ENCODE results near the gene NUBPL. TPM values are rescaled to one million over a fixed set of nuclear protein-coding genes. Genes with fewer than 3 reads are reported as not detected.
A peak's percentile ranks its signal among the peaks of the same experiment; 100 is the strongest.

The NUBPL gene
- polyA plus RNA-seq, 2 of the 4 experiments (the other 2 are of a cell fraction), result 7.6 to 14.1 TPM

GRCh38 chr14:31827325-31827724, 266.1 kb downstream of the NUBPL start:
- Histone ChIP-seq H3K9me3 (no peaks in the 10 kb centered on the region), H3K4me1 (peaks cover 4% of the 10 kb centered on the region; the same call in 1 of the 3 replicates), H3K4me2 (no peak overlapping the region), H3K27ac (no peak overlapping the region), H3K4me3 (no peak overlapping the region)
- ATAC-seq, result no peak
- POLR2A ChIA-PET, result no interaction called here
- no peak for FAIRE-seq
- CTCF ChIA-PET, result interaction anchor here (0.6 to 1.1 kb wide), 4 partner anchors 29 to 556 kb away, joined by 3 to 4 read pairs (median 4); no protein-coding TSS in a partner anchor
- no peak for DNase-seq (ENCODE audit: low read depth in 1 of 2, low spot score in 1 of 2)
- TF ChIP-seq FOSB (CRISPR knock-in tag; IDR thresholded peaks at IDR 0.05) (no peak), PBX3 (IDR thresholded peaks at IDR 0.05) (no peak), PHF8 (IDR thresholded peaks at IDR 0.05; ENCODE audit: borderline replicate concordance, low read depth) (no peak), MYC (IDR thresholded peaks at IDR 0.05; ENCODE audit: borderline replicate concordance, low read length) (no peak), TFCP2L1 (CRISPR knock-in tag; IDR thresholded peaks at IDR 0.05) (no peak), CBX2 (IDR thresholded peaks at IDR 0.05; ENCODE audit: borderline replicate concordance, low read depth) (no peak), MAFK (IDR thresholded peaks at IDR 0.05; ENCODE audit: partially characterized antibody) (no peak), ESRRA (IDR thresholded peaks at IDR 0.05; ENCODE audit: borderline replicate concordance, low read length) (no peak), HDAC2 (IDR thresholded peaks at IDR 0.05) (no peak), MAX (IDR thresholded peaks at IDR 0.05) (no peak), SREBF2 (IDR thresholded peaks at IDR 0.05) (no peak), RCOR1 (IDR thresholded peaks at IDR 0.05; ENCODE audit: low read depth, low read length) (no peak), RAD21 (conservative IDR thresholded peaks at IDR 0.05 in 1 of 2, IDR thresholded peaks at IDR 0.05 in 1 of 2) (no peak)

GRCh38 chr14:31828946-31829868, 268.0 kb downstream of the NUBPL start:
- FAIRE-seq (no peak), DNase-seq (ENCODE audit: low read depth in 1 of 2, low spot score in 1 of 2) (peak in 1 of 2 experiments; percentile 20), ATAC-seq (no peak)
- no peak overlapping the region for H3K27ac ChIP-seq
- H3K4me1 ChIP-seq, result peaks cover 4% of the 10 kb centered on the region; the same call in 1 of the 3 replicates
- no peaks in the 10 kb centered on the region for H3K9me3 ChIP-seq
- ChIA-PET CTCF (interaction anchor here (0.5 to 0.7 kb wide), 3 partner anchors 23 to 448 kb away, joined by 3 to 5 read pairs (median 3); no protein-coding TSS in a partner anchor), POLR2A (interaction anchor here (0.7 kb wide), 1 partner anchor 98 kb away, joined by 4 read pairs; no protein-coding TSS in a partner anchor)
- no peak overlapping the region for H3K4me2 ChIP-seq
- 44% methylated on average over 3 of the region's 3 CpGs for WGBS (ENCODE audit: missing lambda C conversion rate)
- H3K4me3 ChIP-seq, result no peak overlapping the region
- no peak for TF ChIP-seq RARB (CRISPR knock-in tag; IDR thresholded peaks at IDR 0.05)
- TF ChIP-seq SREBF2 (IDR thresholded peaks at IDR 0.05), result no peak
- TF ChIP-seq CBX8 (IDR thresholded peaks at IDR 0.05), result no peak
- TF ChIP-seq ZSCAN20 (CRISPR knock-in tag; IDR thresholded peaks at IDR 0.05), result no peak
- no peak for TF ChIP-seq EHF (CRISPR knock-in tag; IDR thresholded peaks at IDR 0.05)
- TF ChIP-seq NPAS2 (CRISPR knock-in tag; IDR thresholded peaks at IDR 0.05; ENCODE audit: borderline replicate concordance), result no peak

GRCh38 chr14:31834616-31835015, 273.4 kb downstream of the NUBPL start:
- no peak overlapping the region for H3K27ac ChIP-seq
- DNase-seq (ENCODE audit: low read depth in 1 of 2, low spot score in 1 of 2), result peak in 1 of 2 experiments; percentile 3
- ATAC-seq, result no peak
- H3K4me3 ChIP-seq, result no peak overlapping the region
- POLR2A ChIA-PET, result no interaction called here
- 39% methylated on average over 1 of the region's 1 CpG for WGBS (ENCODE audit: missing lambda C conversion rate)
- H3K4me2 ChIP-seq, result no peak overlapping the region; the same call in 2 of the 3 replicates
- peaks cover 7% of the 10 kb centered on the region; the same call in 1 of the 3 replicates for H3K4me1 ChIP-seq
- FAIRE-seq, result no peak
- no peaks in the 10 kb centered on the region for H3K9me3 ChIP-seq
- CTCF ChIA-PET, result no interaction called here
- TF ChIP-seq POLR2AphosphoS2 (conservative IDR thresholded peaks at IDR 0.05; ENCODE audit: low read length) (no peak), CHD4 (IDR thresholded peaks at IDR 0.05; ENCODE audit: borderline replicate concordance) (no peak), PBX3 (IDR thresholded peaks at IDR 0.05) (no peak), HOXB5 (CRISPR knock-in tag; IDR thresholded peaks at IDR 0.05) (no peak), HDAC2 (IDR thresholded peaks at IDR 0.05) (no peak), HEYL (CRISPR knock-in tag; IDR thresholded peaks at IDR 0.05) (no peak), FOXS1 (CRISPR knock-in tag; IDR thresholded peaks at IDR 0.05) (no peak), CBX2 (IDR thresholded peaks at IDR 0.05; ENCODE audit: borderline replicate concordance, low read depth) (no peak), ATOH8 (CRISPR knock-in tag; IDR thresholded peaks at IDR 0.05; ENCODE audit: low read depth) (no peak), EHMT2 (IDR thresholded peaks at IDR 0.05; ENCODE audit: low read depth) (no peak), MAX (IDR thresholded peaks at IDR 0.05) (no peak), MAZ (IDR thresholded peaks at IDR 0.05; ENCODE audit: borderline replicate concordance, low read depth, low read length) (no peak), EHF (CRISPR knock-in tag; IDR thresholded peaks at IDR 0.05) (no peak)

All from A549 (cell line).